ENCODE data around the gene TMEM44. TPM values are rescaled to one million over a fixed set of nuclear protein-coding genes. Genes with fewer than 3 reads are reported as not detected.

The TMEM44 gene
- total RNA-seq, 1 donor from 2014 or later = 20.2 TPM

DNA sequence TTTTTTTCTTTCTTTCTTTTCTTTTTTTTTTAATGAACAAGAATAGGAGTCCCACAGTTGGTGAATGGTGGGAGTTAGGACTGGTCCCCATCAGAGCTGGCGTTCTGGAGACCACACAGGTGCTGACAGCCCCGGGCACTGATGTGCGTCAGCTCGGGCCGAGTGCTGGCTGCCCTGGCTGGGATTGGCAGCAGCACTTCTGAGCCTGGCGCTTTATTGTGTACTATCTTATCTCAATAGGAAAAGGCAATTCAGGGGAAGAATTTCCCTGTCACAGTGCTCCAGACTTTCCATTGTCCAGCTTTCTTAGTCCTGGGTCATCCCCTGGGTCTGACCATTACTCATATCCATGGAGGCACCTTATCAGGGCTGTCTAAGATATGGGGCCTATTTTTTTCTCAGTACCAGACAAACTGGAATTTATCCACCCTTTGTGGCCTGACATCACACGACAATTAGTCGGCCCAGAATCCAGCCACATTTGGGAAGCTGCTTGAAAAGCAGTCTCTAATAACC, 54.1 kb downstream of the TMEM44 start:
- DNase-seq (ENCODE audit: low spot score) = peak; percentile 56

DNA sequence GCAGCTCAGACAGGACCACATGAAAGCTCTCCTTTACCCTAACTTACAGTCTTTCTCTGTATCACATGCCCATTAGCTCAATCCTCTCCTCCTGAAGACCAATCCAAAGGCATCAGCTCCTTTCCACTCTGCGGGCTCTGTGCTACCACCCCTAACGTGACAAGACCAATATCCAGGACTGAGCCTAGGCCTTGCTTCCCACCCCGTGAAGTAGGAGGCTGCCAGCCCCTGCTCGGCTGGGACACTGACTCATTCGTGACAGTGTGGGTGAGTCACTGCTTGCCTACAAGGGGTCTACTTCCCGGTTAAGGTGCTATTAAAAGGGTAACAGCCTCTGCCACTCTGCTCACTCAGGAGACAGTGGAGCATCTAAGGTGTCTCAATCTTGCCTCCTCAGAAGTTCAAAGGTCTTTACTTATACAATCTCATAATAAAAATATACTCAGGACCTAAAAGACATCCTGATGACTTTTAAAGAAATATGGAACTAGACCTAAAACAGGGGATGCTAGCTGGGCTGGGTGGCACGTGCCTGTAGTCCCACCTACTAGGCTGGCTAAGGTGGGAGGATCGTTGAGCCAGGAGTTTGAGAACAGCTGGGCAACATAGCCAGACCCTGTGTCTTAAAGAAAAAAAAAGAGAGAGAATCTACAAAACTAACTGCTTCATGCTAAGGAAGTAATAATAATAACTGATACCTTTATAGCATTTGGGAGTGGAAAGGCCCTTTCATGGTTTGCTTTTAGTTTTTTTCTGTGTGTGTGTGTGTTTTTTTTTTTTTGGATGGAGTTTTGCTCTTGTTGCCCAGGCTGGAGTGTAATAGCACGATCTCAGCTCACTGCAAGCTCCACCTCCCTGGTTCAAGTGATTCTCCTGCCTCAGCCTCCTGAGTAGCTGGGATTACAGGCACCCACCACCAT, 55.0 kb downstream of the TMEM44 start:
- DNase-seq (ENCODE audit: low spot score) = no peak

DNA sequence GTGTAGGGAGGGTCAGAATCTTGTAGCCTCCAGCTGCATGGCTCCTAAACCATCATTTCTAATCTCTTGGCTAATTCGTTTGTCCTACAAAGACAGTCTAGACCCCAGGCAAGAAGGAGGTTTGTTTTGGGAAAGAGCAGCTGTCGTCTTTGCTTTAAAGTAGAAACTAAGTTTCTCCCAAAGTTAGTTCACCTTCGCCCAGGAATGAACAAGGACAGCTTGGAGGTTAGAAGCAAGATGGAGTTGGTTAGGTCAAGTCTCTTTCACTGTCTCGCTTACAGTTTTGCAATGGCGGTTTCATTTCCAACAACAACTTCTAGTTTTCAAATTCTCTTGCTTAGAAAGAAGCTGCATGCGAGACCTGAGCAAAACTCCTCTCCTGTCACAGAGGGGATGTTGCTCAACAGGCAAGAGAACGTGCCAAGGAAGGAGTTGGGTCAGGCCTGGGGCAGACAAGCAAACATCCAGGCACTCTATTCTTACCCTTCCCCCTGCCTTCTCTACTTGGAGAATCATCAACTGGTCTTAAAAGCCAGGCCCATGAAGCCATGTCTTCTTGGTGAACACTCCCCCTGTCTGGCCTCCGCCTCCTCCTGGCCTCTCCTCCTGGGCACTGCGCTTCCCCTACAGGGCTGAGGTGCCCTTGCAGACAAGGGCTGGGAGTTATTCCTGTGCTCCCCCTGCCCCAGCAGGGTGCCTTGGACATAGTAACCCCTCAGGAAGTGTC, 57.6 kb downstream of the TMEM44 start:
- no peak for DNase-seq (ENCODE audit: low spot score)

DNA sequence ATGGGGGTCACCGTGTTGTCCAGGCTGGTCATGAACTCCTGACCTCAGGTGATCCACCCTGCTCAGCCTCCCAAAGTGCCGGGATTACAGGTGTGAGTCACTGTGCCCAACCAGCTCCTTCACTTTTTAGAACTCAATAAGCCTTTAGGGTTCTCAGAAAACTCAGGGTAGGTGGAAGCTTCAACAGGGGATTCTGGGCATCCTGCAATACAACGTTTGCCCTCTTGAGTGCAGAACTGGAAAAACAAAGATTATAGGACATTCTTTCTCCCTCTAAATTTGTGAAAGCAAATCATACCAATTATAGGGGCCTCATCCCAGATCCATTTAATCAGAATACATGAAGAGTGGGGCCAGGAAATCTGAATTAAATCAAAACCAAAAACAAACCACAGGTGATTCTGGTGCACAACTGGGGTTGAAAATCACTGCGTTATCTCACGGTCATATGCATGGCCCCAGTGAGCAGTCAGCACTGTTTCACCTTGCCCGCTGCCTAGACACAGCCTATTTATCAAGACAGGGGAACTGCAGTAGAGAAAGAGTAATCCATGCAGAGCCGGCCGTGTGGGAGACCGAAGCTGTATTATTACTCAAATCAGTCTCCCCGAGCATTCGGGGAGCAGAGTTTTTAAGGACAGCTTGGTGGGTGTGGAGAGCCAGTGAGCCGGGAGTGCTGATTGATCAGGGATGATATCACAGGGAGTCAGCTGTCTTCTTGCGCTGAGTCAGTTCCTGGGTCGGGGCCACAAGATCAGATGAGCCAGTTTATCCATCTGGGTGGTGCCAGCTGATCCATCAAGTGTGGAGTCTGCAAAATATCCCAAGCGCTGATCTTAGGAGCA, 58.4 kb downstream of the TMEM44 start:
- DNase-seq (ENCODE audit: low spot score) = no peak

DNA sequence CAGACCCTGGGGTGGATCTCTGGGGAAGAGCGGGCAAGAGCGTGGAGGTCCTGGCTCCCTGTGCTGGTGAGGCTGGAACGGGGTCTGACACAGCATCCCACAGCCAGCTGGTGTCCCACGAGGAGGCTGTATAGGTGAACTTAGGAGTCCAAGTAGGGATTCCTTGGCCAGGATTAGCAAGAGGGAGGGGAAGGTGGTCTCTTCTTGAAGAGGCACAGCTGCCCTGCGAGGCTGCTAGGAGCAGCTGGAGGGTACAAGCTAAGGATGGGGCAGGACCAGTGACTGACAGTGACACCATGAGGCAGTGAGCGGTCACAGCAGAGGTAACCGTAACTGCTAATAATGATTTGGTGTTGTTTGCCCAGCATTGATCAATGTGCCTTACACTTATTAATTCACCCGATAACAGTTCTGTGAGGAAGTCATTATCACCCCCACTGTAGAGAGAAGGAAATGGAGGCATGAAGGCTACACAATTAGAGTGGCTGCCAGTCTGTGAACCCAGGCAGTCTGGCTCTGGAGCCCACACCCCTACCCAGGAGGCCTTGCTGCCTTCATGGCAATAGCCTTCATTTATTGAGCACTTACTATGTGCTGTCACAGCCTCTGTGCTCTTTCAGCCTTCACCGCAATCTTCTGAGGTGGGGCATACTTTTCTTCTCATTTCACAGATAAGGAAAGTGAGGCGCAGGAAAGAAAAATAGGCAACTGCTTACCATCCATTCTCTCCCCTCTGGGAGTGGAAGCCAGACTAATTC, 59.4 kb downstream of the TMEM44 start:
- peak; percentile 52 for DNase-seq (ENCODE audit: low spot score)

DNA sequence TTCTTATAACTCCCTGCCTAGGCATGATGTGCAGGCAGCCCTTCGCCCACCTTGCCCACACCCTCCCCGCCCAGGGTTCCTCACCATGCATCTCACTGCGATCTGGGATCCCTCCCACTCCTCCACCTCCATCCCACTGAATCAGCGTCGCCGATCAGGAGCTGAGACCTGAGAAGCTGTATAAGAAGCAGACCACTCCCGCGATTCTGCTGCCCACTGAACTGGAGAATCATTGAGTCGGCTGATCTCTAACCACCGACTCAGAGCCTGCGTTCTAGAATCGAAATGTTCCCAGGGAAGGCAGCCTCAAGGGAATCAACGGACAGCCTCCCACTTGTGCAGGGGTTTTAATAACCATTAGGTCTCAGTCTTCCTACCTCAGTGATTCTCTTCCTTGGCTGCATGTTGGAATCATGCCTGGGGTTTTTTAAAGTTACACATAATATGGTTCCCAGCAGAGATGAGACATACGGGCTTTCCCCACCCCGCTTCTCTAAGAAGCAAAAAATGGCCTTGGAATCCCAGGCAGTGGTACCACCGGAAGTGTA, 60.2 kb downstream of the TMEM44 start:
- no peak for DNase-seq (ENCODE audit: low spot score)

DNA sequence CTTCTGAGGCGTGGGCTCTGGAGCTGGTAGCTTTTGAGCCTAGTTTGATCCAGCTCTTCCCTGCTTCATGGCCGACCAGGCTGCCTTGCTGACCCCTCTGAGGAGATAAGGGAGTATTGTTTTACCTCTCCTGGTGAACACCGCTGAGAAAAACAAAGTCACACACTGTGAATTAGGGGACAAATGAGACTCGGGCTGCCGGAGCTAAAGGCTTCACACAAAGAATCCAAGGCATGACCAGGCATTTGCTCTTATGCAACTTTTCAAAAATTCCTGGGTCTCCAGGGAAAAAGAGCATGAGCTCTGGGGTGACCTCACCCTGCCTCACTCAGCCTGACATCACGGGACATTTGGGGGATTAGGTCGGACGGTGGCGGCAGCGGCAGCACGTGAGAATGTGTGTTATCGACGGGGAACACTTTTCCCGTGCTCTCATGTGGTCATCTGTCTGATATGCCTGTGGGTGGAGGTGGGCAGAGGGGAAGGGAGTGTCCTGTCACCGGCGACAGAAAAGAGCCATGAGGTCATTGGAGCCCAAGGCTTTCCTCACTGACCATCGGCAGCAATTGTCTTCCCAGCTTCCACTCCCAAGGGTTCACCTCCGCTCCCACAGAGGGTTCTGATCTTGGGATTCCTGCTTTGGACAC, 61.0 kb downstream of the TMEM44 start:
- no peak for DNase-seq (ENCODE audit: low spot score)

DNA sequence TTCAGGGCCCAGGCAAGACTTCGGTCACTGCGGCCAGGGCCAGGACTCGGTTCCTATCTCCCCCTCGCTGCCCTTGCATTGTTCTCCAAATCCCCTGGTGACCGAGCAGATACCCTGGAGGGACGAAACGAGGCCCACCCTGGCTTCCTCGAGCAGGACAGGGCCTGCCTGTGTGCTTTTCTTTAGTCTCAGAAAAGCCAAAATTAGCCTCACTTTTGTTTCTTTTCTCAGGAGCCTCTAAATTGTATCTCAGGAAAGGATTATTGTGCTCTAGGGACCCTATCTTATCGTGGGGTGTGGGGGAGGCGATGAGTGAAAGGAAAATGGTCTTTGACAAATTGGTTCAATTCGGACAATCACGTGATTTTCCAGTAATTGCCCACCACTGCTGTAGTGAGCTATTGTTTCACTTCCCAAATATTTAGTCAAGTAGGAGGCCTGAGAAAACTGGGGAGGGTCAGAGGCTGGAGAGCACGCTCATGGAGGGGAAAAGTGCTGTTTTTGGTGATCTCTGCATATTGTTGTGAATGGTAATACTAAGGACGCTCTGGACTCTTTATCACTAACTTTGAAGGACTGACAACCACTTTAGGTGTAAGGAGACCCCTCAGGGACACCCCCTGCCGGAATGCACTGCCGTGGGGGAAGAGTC, 61.6 kb downstream of the TMEM44 start:
- no peak for DNase-seq (ENCODE audit: low spot score)

DNA sequence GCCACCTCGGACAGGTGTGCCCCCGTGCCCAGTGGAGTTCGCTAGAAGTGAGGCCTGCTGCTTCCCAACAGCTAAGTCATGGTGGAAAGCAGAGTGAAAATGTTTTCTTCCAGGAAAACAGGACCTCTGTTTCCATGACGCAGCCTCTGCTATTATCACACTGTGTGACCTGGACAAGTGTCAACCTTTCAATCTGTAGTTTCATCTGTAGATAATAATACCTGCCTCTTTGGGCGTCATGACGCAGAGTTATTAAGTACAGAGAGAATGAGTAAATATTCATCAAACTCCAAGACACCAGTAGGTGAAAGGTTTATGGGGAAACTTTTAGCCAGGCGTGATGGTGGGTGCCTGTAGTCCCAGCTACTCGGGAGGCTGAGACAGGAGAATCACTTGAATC, 62.3 kb downstream of the TMEM44 start:
- DNase-seq (ENCODE audit: low spot score) = no peak

DNA sequence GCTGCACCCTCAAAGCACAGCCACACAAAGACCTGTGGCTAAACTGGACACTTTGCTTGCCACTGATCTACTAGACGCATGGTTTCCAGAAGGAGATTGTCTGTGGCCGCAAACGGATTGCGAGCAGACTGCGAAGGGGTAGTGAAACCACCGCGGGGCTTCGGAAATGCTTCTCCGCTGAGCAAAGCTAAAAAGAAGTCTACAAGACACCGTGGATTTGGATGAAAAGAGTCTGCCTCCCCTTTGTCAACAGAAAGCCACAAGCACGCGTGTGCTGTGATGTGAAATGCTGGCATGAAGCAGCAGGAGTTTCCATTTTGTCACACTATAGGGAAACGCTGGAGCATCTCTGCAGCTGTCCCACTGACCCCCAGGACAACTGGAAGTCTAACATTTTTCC, 63.0 kb downstream of the TMEM44 start:
- DNase-seq (ENCODE audit: low spot score) = no peak

DNA sequence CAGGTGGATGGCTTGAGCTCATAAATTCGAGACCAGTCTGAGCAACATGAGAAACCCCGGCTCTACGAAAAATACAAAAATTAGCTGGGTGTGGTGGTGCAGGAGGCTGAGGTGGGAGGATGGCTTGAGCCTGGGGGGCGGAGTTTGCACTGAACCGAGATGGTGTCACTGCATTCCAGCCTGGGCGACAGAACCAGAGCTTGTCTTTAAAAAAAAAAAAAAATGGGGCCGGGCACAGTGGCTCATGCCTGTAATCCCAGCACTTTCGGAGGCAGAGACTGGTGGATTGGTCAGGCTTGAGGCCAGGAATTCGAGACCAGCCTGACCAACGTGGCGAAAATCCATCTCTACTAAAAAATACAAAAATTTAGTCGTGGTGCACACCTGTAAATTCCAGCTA, 64.0 kb downstream of the TMEM44 start:
- DNase-seq (ENCODE audit: low spot score) = no peak

DNA sequence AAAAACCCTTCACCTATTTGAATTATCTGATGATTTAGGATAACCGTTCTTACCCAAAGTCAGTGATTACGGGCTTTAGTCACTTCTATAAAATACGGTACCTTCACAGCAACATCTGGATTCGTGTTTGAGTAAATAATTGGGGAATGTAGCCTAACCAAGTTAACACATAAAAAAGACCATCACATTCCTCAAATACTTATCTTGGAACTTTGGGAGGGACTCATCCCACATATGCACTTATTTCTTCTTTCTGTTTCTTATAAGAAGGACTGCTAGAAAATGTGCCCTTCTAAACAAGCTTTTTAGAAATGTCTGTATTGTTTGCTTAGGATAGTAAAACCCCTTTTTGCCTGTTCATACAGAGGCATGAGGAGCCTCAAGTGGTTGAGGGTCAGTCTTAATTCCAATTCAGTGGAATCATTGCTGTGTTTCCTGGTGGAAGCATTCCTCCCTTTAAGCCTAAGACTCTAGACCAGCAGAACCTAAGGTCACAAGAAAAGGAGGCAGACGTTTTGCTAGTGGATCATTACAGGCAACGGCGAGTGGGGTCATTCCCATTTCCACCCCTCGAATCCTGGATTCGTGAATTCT, 67.5 kb downstream of the TMEM44 start:
- DNase-seq (ENCODE audit: low spot score) = no peak

DNA sequence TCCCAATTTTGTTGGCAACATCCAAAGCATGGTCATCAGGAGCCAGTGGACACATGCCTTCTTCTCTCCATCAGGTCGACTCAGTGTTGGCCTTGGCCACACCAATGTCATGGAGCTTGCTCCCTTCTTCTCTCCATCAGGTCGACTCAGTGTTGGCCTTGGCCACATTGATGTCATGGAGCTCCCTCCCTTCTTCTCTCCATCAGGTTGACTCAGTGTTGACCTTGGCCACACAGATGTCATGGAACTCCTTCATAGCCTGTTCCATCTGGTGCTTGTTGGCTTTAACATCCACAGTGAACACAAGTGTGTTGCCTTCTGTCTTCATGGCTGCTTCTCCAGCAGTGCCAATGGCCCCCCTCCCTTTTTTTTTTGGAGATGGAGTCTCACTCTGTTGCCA, 70.2 kb downstream of the TMEM44 start:
- no peak for DNase-seq (ENCODE audit: low spot score)

DNA sequence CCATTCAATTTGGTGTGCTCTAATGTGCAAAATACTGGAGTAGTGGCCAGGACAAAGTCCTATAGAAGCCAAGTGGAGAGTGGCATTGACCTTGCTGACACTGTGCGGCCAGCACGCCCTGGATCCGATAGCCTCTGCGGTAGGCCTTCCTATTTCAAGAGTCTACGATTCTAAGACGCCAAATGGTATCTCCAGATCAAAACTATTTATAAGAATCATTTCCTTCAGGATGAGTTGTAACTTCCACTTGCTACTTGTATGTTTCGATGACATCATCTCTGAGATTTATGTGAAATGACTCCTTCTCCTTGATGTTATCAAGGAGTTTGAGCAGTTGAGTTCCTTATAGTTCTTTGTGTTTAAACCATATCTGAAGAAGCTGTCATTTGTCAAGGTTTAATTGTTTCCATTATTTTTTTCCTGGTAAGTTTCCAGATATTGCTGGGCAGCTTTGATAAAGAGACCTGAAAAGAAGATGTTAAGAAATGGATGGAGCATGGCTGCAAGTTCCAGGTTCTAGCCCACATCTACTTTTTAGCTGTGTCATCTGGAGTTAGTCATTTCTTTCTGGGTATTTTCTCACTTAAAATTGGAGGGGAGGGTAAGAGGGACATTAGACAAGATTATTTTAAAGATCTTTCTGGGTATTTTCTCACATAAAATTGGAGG, 71.8 kb downstream of the TMEM44 start:
- no peak for DNase-seq (ENCODE audit: low spot score)

DNA sequence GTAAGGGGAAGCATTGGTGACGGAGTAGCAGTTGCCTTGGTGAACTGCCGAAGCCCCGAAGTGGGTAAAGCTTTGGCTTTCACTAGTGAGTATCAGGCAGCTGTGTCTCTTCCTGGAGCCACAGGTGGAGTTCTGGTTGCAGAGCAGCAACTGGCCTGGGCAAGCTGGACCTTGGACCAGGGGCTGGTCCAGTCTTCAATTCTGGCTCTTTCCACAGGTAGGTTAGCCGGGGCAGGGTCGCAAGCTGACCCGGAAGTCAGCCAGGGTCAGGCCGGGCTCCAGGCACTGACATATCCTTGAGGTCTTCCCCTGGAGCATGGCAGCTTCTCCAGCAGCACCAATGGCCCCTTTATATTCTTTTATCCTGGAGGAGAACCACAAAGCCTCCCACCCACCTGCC, 73.2 kb downstream of the TMEM44 start:
- DNase-seq (ENCODE audit: low spot score) = no peak

DNA sequence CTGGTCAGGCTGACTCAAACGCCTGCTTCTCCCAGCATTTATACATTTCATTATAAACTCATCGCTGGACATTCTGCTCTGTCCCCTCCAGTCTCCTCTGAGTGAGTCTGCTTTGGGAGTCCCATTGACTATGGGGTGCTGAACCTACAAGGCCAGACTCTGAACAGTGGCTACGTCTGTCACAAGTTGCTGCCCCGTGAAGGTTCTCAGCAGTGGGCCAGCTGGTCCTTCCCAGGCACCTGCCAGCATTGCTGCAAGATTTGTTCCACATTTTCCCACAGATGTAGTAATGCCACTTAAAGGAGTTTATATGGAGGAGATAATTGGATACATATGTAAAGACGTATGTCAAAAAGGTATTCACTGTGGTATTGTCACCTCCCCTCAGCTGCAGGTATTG, 73.7 kb downstream of the TMEM44 start:
- no peak for DNase-seq (ENCODE audit: low spot score)

DNA sequence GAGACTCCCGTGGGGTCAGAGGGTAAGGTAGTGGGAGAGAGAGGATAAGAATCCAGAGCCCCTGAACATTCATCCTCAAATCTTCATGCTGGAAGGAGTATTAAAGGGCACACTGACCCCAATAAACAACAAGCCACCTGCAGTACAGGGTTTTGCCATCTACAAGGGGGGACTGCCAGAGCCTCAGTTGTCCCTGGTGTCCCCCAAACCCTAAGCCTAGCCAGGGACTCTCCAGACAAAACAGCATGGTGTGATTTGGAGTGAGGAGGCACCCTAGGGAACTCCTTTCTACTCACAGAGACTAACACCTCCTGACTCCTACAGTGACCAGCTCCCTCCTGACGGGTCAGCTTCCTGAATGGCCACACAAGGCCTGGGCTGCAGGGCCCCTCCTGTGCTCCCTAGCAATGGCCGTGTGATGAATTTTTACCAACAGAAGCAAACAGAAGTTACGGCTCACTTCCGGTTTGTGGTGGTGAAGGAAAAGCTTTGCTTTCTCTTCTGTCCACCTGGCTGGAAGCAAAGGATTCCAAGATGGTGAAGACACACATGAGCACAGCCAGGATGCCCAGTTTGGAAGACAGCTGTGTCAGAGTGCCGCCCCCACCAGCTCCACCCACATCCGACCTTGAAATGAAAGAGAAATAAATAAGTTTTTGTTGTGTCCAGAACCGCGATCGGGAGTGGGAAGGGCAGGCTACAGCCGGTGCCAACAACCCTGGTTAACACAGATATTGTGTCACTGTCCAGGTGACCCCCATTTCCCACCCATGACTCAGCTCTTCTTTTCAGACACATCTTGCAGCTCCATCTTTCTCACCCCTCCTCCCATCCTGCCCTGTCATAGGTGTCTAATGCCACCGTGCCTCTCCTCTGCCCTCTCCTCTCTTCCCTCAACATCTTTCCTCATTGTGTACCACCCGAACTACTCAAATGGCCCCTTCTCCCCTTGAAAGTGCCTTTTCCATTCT, 76.8 kb downstream of the TMEM44 start:
- no peak for DNase-seq (ENCODE audit: low spot score)
